ENCODE measurements around the gene COL11A2. TPM values are rescaled to one million over a fixed set of nuclear protein-coding genes. Genes with fewer than 3 reads are reported as not detected.
A peak's percentile ranks its signal among the peaks of the same experiment; 100 is the strongest.

COL11A2 gene
- total and polyA plus RNA-seq, 2 of the 13 experiments (the other 11 are each of a cell fraction or from before 2014, with no cell fraction given): 0.55 TPM

DNA sequence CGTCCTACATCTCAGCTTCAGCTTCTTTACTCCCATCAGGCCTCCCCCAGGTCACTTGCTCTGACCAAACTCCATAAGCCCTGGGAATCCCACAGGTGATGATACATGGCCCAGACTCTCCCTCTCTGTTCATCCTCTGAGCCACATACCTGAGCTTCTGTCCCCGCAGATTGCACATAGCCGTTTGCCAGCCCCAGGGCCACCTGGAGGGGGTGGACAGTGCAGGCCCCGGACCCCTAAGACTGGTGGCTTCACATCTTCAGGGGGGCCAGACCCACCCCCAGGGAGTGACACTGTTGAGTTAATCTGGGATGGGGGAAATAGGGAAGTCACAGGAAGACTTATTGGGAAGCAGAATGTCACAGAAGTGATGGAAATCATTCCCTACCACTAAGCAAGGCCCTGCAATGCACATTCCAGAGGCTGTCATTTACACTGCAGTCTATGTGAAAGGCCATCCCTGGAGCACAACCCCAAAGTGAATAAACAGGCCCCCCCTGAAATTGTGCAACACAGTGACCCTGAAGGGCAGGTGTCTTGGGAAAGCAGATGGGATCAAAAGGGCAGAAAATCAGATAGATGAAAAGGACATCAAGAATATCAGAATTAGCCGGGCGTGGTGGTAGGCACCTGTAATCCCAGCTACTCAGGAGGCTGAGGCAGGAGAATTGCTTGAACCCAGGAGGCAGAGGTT is 6.0 kb upstream of the COL11A2 start (continued):
- TF ChIP-seq BRD4 (CRISPR knock-in tag; IDR thresholded peaks at IDR 0.05) (no peak), JARID2 (CRISPR knock-in tag; IDR thresholded peaks at IDR 0.05; ENCODE audit: insufficient replicate concordance) (no peak), THAP11 (CRISPR knock-in tag; IDR thresholded peaks at IDR 0.05) (peak; percentile 86), MZF1 (CRISPR knock-in tag; IDR thresholded peaks at IDR 0.05; ENCODE audit: borderline replicate concordance) (0 out of 2 replicates have a peak, but pooled peaks have one; percentile 27), HMGA1 (CRISPR knock-in tag; conservative IDR thresholded peaks at IDR 0.05) (no peak), ZSCAN30 (CRISPR knock-in tag; IDR thresholded peaks at IDR 0.05) (no peak), ZNF20 (CRISPR knock-in tag; IDR thresholded peaks at IDR 0.05) (no peak), RCOR2 (CRISPR knock-in tag; IDR thresholded peaks at IDR 0.05) (peak; percentile 89), ZNF670 (CRISPR knock-in tag; IDR thresholded peaks at IDR 0.05; ENCODE audit: borderline replicate concordance) (no peak; the same call in 1 of the 2 replicates), STAT5B (CRISPR knock-in tag; IDR thresholded peaks at IDR 0.05) (no peak), MYC (CRISPR knock-in tag; IDR thresholded peaks at IDR 0.05; ENCODE audit: borderline replicate concordance) (peak; percentile 52; the same call in 1 of the 2 replicates), EHMT2 (IDR thresholded peaks at IDR 0.05; ENCODE audit: borderline replicate concordance, low read depth, low read length) (no peak), CEBPB (IDR thresholded peaks at IDR 0.05; ENCODE audit: borderline replicate concordance, low read depth, low read length) (peak; percentile 99), XBP1 (CRISPR knock-in tag; IDR thresholded peaks at IDR 0.05) (no peak), IKZF1 (IDR thresholded peaks at IDR 0.05) (no peak), ZNF496 (CRISPR knock-in tag; IDR thresholded peaks at IDR 0.05; ENCODE audit: insufficient replicate concordance) (no peak), HES4 (CRISPR knock-in tag; IDR thresholded peaks at IDR 0.05; ENCODE audit: borderline replicate concordance) (no peak), SNAPC2 (CRISPR knock-in tag; IDR thresholded peaks at IDR 0.05) (no peak; the same call in 1 of the 2 replicates), ZNF33B (CRISPR knock-in tag; IDR thresholded peaks at IDR 0.05) (no peak), ZNF224 (CRISPR knock-in tag; IDR thresholded peaks at IDR 0.05) (0 out of 2 replicates have a peak, but pooled peaks have one; percentile 42)
- TF ChIP-seq, protein P1, sequence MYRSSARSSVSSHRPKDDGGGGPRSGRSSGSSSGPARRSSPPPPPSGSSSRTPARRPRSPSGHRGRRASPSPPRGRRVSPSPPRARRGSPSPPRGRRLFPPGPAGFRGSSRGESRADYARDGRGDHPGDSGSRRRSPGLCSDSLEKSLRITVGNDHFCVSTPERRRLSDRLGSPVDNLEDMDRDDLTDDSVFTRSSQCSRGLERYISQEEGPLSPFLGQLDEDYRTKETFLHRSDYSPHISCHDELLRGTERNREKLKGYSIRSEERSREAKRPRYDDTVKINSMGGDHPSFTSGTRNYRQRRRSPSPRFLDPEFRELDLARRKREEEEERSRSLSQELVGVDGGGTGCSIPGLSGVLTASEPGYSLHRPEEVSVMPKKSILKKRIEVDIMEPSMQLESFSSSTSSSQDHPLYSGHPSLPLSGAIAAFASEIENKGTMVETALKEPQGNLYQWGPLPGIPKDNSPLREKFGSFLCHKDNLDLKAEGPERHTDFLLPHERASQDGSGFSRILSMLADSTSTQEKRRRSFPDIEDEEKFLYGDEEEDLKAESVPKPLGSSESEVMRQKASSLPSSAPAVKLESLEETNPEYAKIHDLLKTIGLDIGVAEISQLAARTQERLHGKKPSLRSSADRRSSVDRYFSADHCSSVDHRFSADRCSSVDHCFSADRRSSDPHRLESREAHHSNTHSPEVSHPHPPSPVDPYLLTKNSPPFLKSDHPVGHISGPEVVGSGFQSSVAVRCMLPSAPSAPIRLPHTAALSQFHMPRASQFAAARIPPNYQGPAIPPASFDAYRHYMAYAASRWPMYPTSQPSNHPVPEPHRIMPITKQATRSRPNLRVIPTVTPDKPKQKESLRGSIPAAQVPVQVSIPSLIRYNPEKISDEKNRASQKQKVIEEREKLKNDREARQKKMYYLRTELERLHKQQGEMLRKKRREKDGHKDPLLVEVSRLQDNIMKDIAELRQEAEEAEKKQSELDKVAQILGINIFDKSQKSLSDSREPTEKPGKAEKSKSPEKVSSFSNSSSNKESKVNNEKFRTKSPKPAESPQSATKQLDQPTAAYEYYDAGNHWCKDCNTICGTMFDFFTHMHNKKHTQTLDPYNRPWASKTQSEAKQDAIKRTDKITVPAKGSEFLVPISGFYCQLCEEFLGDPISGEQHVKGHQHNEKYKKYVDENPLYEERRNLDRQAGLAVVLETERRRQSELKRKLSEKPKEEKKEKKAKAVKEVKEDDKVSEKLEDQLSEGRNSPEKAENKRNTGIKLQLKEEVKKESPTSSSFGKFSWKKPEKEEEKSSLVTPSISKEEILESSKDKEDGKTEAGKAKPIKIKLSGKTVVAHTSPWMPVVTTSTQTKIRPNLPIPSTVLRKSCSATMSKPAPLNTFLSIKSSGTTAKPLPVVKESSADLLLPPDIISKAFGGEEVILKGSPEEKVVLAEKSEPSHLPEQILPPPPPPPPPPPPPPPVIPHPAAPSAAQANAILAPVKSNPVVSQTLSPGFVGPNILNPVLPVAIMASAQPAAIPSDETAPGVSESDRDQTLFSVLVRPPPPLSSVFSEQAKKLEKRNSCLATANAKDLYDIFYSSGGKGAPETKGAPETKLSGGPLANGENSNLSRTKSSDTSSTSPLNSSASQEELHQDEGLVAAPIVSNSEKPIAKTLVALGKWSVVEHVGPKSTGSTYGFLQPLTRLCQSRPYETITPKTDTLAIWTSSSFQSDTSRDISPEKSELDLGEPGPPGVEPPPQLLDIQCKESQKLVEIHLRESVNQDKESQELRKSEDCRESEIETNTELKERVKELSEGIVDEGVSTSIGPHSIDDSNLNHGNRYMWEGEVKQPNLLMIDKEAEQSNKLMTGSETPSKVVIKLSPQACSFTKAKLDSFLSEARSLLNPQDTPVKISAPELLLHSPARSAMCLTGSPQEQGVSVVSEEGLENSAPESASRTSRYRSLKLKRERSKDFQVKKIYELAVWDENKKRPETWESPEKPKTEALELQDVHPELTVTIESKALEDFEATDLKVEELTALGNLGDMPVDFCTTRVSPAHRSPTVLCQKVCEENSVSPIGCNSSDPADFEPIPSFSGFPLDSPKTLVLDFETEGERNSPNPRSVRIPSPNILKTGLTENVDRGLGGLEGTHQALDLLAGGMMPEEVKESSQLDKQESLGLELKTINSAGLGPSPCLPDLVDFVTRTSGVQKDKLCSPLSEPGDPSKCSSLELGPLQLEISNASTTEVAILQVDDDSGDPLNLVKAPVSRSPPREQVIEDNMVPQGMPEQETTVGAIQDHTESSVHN (CRISPR knock-in tag; IDR thresholded peaks at IDR 0.05): peak; percentile 94
- TF ChIP-seq, protein P2, sequence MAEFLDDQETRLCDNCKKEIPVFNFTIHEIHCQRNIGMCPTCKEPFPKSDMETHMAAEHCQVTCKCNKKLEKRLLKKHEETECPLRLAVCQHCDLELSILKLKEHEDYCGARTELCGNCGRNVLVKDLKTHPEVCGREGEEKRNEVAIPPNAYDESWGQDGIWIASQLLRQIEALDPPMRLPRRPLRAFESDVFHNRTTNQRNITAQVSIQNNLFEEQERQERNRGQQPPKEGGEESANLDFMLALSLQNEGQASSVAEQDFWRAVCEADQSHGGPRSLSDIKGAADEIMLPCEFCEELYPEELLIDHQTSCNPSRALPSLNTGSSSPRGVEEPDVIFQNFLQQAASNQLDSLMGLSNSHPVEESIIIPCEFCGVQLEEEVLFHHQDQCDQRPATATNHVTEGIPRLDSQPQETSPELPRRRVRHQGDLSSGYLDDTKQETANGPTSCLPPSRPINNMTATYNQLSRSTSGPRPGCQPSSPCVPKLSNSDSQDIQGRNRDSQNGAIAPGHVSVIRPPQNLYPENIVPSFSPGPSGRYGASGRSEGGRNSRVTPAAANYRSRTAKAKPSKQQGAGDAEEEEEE (CRISPR knock-in tag; IDR thresholded peaks at IDR 0.05; ENCODE audit: borderline replicate concordance): no peak
